ENCODE results near the gene MXI1. TPM values are rescaled to one million over a fixed set of nuclear protein-coding genes. Genes with fewer than 3 reads are reported as not detected.
A peak's percentile ranks its signal among the peaks of the same experiment; 100 is the strongest.

Gene MXI1
- total RNA-seq, 1 experiment from 2014 or later: 19.5 TPM

DNA sequence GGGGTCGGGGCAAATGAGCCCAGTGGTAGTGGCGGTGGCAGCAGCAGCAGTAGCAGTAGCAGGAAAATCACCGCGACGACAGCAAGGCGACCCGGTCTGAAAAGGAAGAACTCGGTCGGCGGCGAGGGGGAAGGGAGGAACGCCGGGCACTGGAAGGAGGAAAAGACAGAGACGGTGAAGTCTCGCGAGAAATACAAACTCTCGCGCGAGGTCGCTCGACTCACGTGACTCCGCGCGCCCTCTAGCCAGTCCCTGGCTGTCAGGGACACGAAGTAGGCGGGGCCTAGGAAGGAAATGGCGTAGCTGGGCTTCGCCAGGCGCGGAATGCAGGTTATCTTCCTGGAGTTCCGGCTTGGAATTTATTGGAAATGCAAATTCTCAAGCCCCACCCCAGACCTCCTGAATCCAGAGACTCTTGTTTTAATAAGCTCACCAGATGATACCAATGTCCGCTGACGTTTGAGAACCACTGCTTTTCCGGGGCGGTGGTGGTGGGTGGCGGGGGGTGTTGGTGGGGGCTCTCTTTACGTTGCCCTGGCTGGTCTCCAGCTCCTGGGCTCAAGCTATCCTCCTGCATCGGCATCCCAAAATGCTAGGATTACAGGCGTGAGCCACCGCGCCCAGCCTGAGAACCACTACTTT, 97.5 kb downstream of the MXI1 start, which contains the start of gene SMNDC1:
Gene SMNDC1 (minus strand): TSS at position 141 of the 642 bp plus-strand sequence. CDS start 1,333 bp downstream, outside the sequence.
- CTCF ChIA-PET: interaction anchor here (0.5 to 7.0 kb wide), 14 partner anchors 8 to 409 kb away, joined by 3 to 87 read pairs (median 4); no protein-coding TSS in a partner anchor
- H3K9me3 Mint-ChIP-seq (ENCODE audit: unreplicated experiment): no peaks in the 10 kb centered on the region
- H3K27ac Mint-ChIP-seq (ENCODE audit: low read depth, unreplicated experiment): peak within 1 kb of the TSS; percentile 95
- peak within 1 kb of the TSS; percentile 94 for H3K4me3 Mint-ChIP-seq (ENCODE audit: unreplicated experiment)
- TF ChIP-seq, protein P1, sequence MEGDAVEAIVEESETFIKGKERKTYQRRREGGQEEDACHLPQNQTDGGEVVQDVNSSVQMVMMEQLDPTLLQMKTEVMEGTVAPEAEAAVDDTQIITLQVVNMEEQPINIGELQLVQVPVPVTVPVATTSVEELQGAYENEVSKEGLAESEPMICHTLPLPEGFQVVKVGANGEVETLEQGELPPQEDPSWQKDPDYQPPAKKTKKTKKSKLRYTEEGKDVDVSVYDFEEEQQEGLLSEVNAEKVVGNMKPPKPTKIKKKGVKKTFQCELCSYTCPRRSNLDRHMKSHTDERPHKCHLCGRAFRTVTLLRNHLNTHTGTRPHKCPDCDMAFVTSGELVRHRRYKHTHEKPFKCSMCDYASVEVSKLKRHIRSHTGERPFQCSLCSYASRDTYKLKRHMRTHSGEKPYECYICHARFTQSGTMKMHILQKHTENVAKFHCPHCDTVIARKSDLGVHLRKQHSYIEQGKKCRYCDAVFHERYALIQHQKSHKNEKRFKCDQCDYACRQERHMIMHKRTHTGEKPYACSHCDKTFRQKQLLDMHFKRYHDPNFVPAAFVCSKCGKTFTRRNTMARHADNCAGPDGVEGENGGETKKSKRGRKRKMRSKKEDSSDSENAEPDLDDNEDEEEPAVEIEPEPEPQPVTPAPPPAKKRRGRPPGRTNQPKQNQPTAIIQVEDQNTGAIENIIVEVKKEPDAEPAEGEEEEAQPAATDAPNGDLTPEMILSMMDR (IDR thresholded peaks at IDR 0.05; ENCODE audit: unreplicated experiment): no peak
- BruUV-seq (replicated peaks): no TSS peak
- peaks cover 36% of the 10 kb centered on the region for H3K36me3 Mint-ChIP-seq (ENCODE audit: insufficient read depth, unreplicated experiment)
- no peaks in the 10 kb centered on the region for H3K27me3 Mint-ChIP-seq (ENCODE audit: insufficient read depth, unreplicated experiment)
- POLR2A ChIA-PET: interaction anchor here (0.6 to 4.8 kb wide), 45 partner anchors 9 to 1835 kb away, joined by 3 to 44 read pairs (median 4); partner anchors contain the start of genes BBIP1, MXI1, SHOC2 and SMC3
- H3K4me1 Mint-ChIP-seq (ENCODE audit: insufficient read depth, unreplicated experiment): peaks cover 10% of the 10 kb centered on the region
- peak; percentile 98 for DNase-seq (ENCODE audit: unreplicated experiment)
- intact Hi-C loops (cut with micrococcal nuclease): loop anchor here (5.0 kb wide), 1 partner anchor 567 kb away; the partner anchor contains the start of gene PDCD4

DNA sequence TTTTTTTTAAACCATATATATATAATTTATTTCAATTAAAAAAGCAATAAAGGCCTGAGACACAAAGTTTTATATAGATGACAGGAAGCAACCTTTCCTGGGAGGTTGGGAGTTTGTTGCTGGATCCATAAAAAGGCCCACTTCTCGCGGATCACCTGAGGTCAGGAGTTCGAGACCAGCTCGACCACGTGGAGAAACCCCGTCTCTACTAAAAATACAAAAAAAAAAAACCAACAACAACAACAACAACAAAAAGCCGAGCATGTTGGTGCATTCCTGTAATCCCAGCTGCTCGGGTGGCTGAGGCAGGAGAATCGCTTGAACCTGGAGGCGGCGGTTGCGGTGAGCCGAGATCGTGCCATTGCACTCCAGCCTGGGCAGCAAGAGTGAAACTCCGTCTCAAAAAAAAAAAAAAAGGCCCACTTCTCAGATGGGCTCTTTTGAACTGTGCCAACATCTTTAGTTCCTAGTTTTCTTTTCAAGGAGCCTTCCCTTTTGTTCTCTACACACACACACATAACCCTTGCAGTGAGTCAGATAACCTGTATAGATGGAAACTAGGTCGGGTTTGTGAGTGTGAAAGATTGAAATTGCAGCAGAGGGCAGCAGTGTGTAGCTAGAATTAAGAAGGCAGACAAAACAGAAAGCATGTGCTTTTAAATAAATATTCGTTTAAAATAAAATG, 98.5 kb downstream of the MXI1 start:
- CTCF ChIA-PET: interaction anchor here (0.6 to 7.0 kb wide), 25 partner anchors 9 to 771 kb away, joined by 3 to 87 read pairs (median 4); partner anchors contain the start of gene ADRA2A
- H3K36me3 Mint-ChIP-seq (ENCODE audit: insufficient read depth, unreplicated experiment): peaks cover 26% of the 10 kb centered on the region
- no TSS peak for BruUV-seq (replicated peaks)

DNA sequence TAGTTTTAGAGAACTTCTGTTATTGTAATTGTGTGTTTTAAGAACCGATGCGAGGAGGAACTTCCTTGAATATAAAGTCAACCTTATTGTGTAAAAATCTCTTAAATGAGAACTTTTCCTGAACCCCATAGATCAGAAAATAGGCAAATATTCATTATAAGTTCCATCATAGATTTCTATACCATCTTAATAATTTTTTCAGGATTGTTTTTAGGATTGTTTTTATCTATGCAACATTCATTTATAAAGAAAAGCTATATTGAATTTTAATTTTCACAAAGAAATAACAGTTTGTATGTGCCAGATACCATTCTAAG, 99.0 kb downstream of the MXI1 start:
- ChIA-PET POLR2A (interaction anchor here (0.7 to 4.8 kb wide), 15 partner anchors 11 to 621 kb away, joined by 3 to 44 read pairs (median 7); partner anchors contain the start of genes PDCD4 and SMC3), CTCF (interaction anchor here (0.6 to 7.0 kb wide), 19 partner anchors 17 to 770 kb away, joined by 3 to 87 read pairs (median 4); partner anchors contain the start of genes ADRA2A and MXI1)
- H3K27ac Mint-ChIP-seq (ENCODE audit: low read depth, unreplicated experiment): peak overlapping the region; percentile 95
- no peaks in the 10 kb centered on the region for H3K9me3 Mint-ChIP-seq (ENCODE audit: unreplicated experiment)
- no TSS peak for BruUV-seq (replicated peaks)
- H3K27me3 Mint-ChIP-seq (ENCODE audit: insufficient read depth, unreplicated experiment): no peaks in the 10 kb centered on the region
- H3K36me3 Mint-ChIP-seq (ENCODE audit: insufficient read depth, unreplicated experiment): peaks cover 22% of the 10 kb centered on the region
- no peak overlapping the region for H3K4me3 Mint-ChIP-seq (ENCODE audit: unreplicated experiment)
- DNase-seq (ENCODE audit: unreplicated experiment): no peak
- H3K4me1 Mint-ChIP-seq (ENCODE audit: insufficient read depth, unreplicated experiment): peaks cover 10% of the 10 kb centered on the region
- intact Hi-C loops (cut with micrococcal nuclease): loop anchor here (1.0 to 5.0 kb wide), 4 partner anchors 193 to 566 kb away; partner anchors contain the start of gene PDCD4
- TF ChIP-seq, protein P1 (IDR thresholded peaks at IDR 0.05; ENCODE audit: unreplicated experiment): no peak

More for the DNA sequence above, 98.5 kb downstream of the MXI1 start:
- peak overlapping the region; percentile 95 for H3K27ac Mint-ChIP-seq (ENCODE audit: low read depth, unreplicated experiment)
- no peaks in the 10 kb centered on the region for H3K27me3 Mint-ChIP-seq (ENCODE audit: insufficient read depth, unreplicated experiment)
- DNase-seq (ENCODE audit: unreplicated experiment): peak; percentile 86
- TF ChIP-seq, protein P1 (IDR thresholded peaks at IDR 0.05; ENCODE audit: unreplicated experiment): peak; percentile 65
- POLR2A ChIA-PET: interaction anchor here (0.6 to 4.8 kb wide), 33 partner anchors 8 to 622 kb away, joined by 3 to 44 read pairs (median 4); partner anchors contain the start of genes MXI1, PDCD4 and SMC3
- H3K4me3 Mint-ChIP-seq (ENCODE audit: unreplicated experiment): peak overlapping the region; percentile 94
- H3K4me1 Mint-ChIP-seq (ENCODE audit: insufficient read depth, unreplicated experiment): peaks cover 10% of the 10 kb centered on the region
- H3K9me3 Mint-ChIP-seq (ENCODE audit: unreplicated experiment): no peaks in the 10 kb centered on the region
- intact Hi-C loops (cut with micrococcal nuclease): loop anchor here (1.0 to 5.0 kb wide), 4 partner anchors 193 to 566 kb away; partner anchors contain the start of gene PDCD4

Measured in MCF 10A (cell line).